Neural cell (in vitro differentiated cells): ENCODE results near the gene ZNF568. TPM values are rescaled to one million over a fixed set of nuclear protein-coding genes. Genes with fewer than 3 reads are reported as not detected.

Source experiments
- H2AFZ ChIP-seq: fragments of 200-600, 300-800 bp; sonication (generic), shearing (Covaris generic); 2 replicates; pipeline ENCODE4 v1.6.0; 2014; ENCODE audit warnings: low read depth, mild to moderate bottlenecking, antibody characterized with exemption, low read length, moderate library complexity
- H3F3A ChIP-seq: fragments of 200-600 bp; shearing (Covaris generic); 2 replicates; pipeline ENCODE4 v1.6.1; 2016; ENCODE audit warnings: mild to moderate bottlenecking, moderate library complexity, mixed read lengths, antibody characterized with exemption, low read length; ENCODE audit not compliant: insufficient read depth, poor library complexity, severe bottlenecking
- H3K27ac ChIP-seq: fragments of 200-600, 300-800 bp; sonication (generic), shearing (Covaris generic); 2 replicates; pipeline ENCODE4 v1.5.1; 2014; ENCODE audit warnings: mild to moderate bottlenecking, low read length, moderate library complexity
- H3K27me3 ChIP-seq: fragments of 300-800, 200-600 bp; sonication (generic), shearing (Covaris generic); 2 replicates; pipeline ENCODE4 v1.6.0; 2014; ENCODE audit warnings: mild to moderate bottlenecking, low read depth, low read length, moderate library complexity; ENCODE audit not compliant: insufficient read depth
- H3K36me3 ChIP-seq: fragments of 300-800, 200-600 bp; sonication (generic), shearing (Covaris generic); 2 replicates; pipeline ENCODE4 v1.5.1; 2014; ENCODE audit warnings: mild to moderate bottlenecking, antibody characterized with exemption, low read length, moderate library complexity; ENCODE audit not compliant: insufficient read depth
- H3K4me2 ChIP-seq: fragments of 300-800, 200-600 bp; sonication (generic), shearing (Covaris generic); 2 replicates; pipeline ENCODE4 v1.6.0; 2014; ENCODE audit warnings: mild to moderate bottlenecking, low read length
- H3K4me3 ChIP-seq: fragments of 300-800, 200-600 bp; sonication (generic), shearing (Covaris generic); 2 replicates; pipeline ENCODE4 v1.5.1; 2014; ENCODE audit warnings: mild to moderate bottlenecking, low read length, moderate library complexity
- H3K79me2 ChIP-seq: fragments of 200-600 bp; shearing (Covaris generic); replicated peaks from 2 replicates; pipeline ENCODE4 v1.6.0; 2014; ENCODE audit warnings: mild to moderate bottlenecking, low read length, moderate library complexity; ENCODE audit not compliant: insufficient read depth
- H3K9ac ChIP-seq: fragments of 300-800, 200-600 bp; sonication (generic), shearing (Covaris generic); 2 replicates; pipeline ENCODE4 v1.6.1; 2016; ENCODE audit warnings: mild to moderate bottlenecking, low read length, mixed read lengths
- H3K9me2 ChIP-seq: fragments of 200-600 bp; shearing (Covaris generic); 2 replicates; pipeline ENCODE4 v1.6.1; 2016; ENCODE audit warnings: mild to moderate bottlenecking, low read length, mixed read lengths; ENCODE audit not compliant: insufficient read depth
- H3K9me3 ChIP-seq: fragments of 200-600, 300-800 bp; sonication (generic), shearing (Covaris generic); 2 replicates; pipeline ENCODE4 v1.6.1; 2016; ENCODE audit warnings: mild to moderate bottlenecking, mixed run types, low read length, moderate library complexity, mixed read lengths
- H4K20me1 ChIP-seq: fragments of 200-600 bp; shearing (Covaris generic); 2 replicates; pipeline ENCODE4 v1.6.1; 2016; ENCODE audit warnings: mild to moderate bottlenecking, mixed run types; ENCODE audit not compliant: insufficient read depth
- CTCF ChIP-seq: fragments of 450-650 bp; IDR thresholded peaks from 2 replicates; pipeline ENCODE4 v1.5.1; 2014; ENCODE audit warnings: antibody characterized with exemption, mild to moderate bottlenecking, moderate library complexity; ENCODE audit not compliant: poor library complexity, severe bottlenecking
- EP300 ChIP-seq: fragments of 450-650 bp; conservative IDR thresholded peaks from 2 replicates; pipeline ENCODE4 v1.6.1; 2014; ENCODE audit warnings: antibody characterized with exemption, mild to moderate bottlenecking, moderate library complexity; ENCODE audit not compliant: poor library complexity, severe bottlenecking
- EZH2 ChIP-seq: fragments of 200-600, 300-800 bp; shearing (Covaris generic), sonication (generic); IDR thresholded peaks from 2 replicates; pipeline ENCODE4 v1.6.1; 2014; ENCODE audit warnings: antibody characterized with exemption, low read length, borderline replicate concordance, mild to moderate bottlenecking; ENCODE audit not compliant: insufficient read depth, poor library complexity, severe bottlenecking
- MXI1 ChIP-seq: fragments of 450-650 bp; conservative IDR thresholded peaks from 2 replicates; pipeline ENCODE4 v1.6.1; 2014; ENCODE audit warnings: antibody characterized with exemption, mild to moderate bottlenecking; ENCODE audit not compliant: poor library complexity, severe bottlenecking
- POLR2AphosphoS5 ChIP-seq: IDR thresholded peaks from 2 replicates; pipeline ENCODE4 v1.6.1; 2012
- RAD21 ChIP-seq: fragments of 450-650 bp; conservative IDR thresholded peaks from 2 replicates; pipeline ENCODE4 v1.6.1; 2014; ENCODE audit warnings: antibody characterized with exemption, mild to moderate bottlenecking, moderate library complexity
- REST ChIP-seq: IDR thresholded peaks from 2 replicates; pipeline ENCODE4 v1.6.1; 2012; ENCODE audit warnings: borderline replicate concordance
- SMC3 ChIP-seq: fragments of 450-650 bp; conservative IDR thresholded peaks from 2 replicates; pipeline ENCODE4 v1.6.1; 2014; ENCODE audit warnings: antibody characterized with exemption, mild to moderate bottlenecking, moderate library complexity; ENCODE audit not compliant: poor library complexity
- TAF1 ChIP-seq: IDR thresholded peaks from 2 replicates; pipeline ENCODE4 v1.6.1; 2012; ENCODE audit warnings: low read depth
- polyA plus RNA-seq: library from polyadenylated mRNA; depleted of rRNA; stranded (reverse); fragments of >200 nt; gene quantifications from 2 replicates; pipeline ENCODE4 v1.2.3, GENCODE V29; 2014

The ZNF568 gene
- polyA plus RNA-seq, 1 donor from 2014 or later: 19.2 TPM

- no peaks in the 10 kb centered on the region for H3F3A ChIP-seq
- H3K9ac ChIP-seq: no peak overlapping the region
- no peak for TF ChIP-seq TAF1
- no peaks in the 10 kb centered on the region for H3K9me2 ChIP-seq
- no peak overlapping the region for H3K27ac ChIP-seq
- peaks cover 61% of the 10 kb centered on the region for H3K36me3 ChIP-seq
- H3K4me3 ChIP-seq: no peak overlapping the region
- no peaks in the 10 kb centered on the region for H3K79me2 ChIP-seq
- no peaks in the 10 kb centered on the region for H3K27me3 ChIP-seq
- no peak overlapping the region for H2AFZ ChIP-seq
- H4K20me1 ChIP-seq: no peaks in the 10 kb centered on the region
- H3K9me3 ChIP-seq: peaks cover 51% of the 10 kb centered on the region
- no peak overlapping the region for H3K4me2 ChIP-seq
Measured at GRCh38 chr19:36898422-36898821, 17.7 kb upstream of the ZNF568 start.

GRCh38 chr19:36916991-36917390, 859 bp downstream of the ZNF568 start:
- no peaks in the 10 kb centered on the region for H3K9me2 ChIP-seq
- H3K4me2 ChIP-seq: peak overlapping the region; percentile 38
- H3K36me3 ChIP-seq: peaks cover 11% of the 10 kb centered on the region
- H3K27me3 ChIP-seq: no peaks in the 10 kb centered on the region
- no peaks in the 10 kb centered on the region for H3K9me3 ChIP-seq
- no peaks in the 10 kb centered on the region for H3F3A ChIP-seq
- peak overlapping the region; percentile 66 for H3K9ac ChIP-seq
- peak overlapping the region; percentile 69 for H3K4me3 ChIP-seq
- TF ChIP-seq EZH2 (no peak), EP300 (no peak), MXI1 (no peak), POLR2AphosphoS5 (no peak), SMC3 (no peak)
- H2AFZ ChIP-seq: peak overlapping the region; percentile 54
- H3K27ac ChIP-seq: peak overlapping the region; percentile 69
- no peaks in the 10 kb centered on the region for H4K20me1 ChIP-seq
- H3K79me2 ChIP-seq: no peaks in the 10 kb centered on the region

GRCh38 chr19:36918090-36918489, 2.0 kb downstream of the ZNF568 start:
- Histone ChIP-seq H3F3A (no peaks in the 10 kb centered on the region), H3K27me3 (no peaks in the 10 kb centered on the region), H3K27ac (no peak overlapping the region), H3K4me3 (no peak overlapping the region), H4K20me1 (no peaks in the 10 kb centered on the region), H3K36me3 (peaks cover 11% of the 10 kb centered on the region), H3K9me3 (no peaks in the 10 kb centered on the region), H3K79me2 (no peaks in the 10 kb centered on the region), H3K9me2 (no peaks in the 10 kb centered on the region), H3K9ac (no peak overlapping the region), H3K4me2 (no peak overlapping the region), H2AFZ (no peak overlapping the region)
- no peak for TF ChIP-seq POLR2AphosphoS5
- TF ChIP-seq SMC3: no peak
- TF ChIP-seq EP300: no peak
- no peak for TF ChIP-seq RAD21
- no peak for TF ChIP-seq CTCF
- no peak for TF ChIP-seq MXI1
- TF ChIP-seq EZH2: no peak
- no peak for TF ChIP-seq REST
- no peak for TF ChIP-seq TAF1
